ENCODE data around the gene TRIM7. TPM values are rescaled to one million over a fixed set of nuclear protein-coding genes. Genes with fewer than 3 reads are reported as not detected.

Gene TRIM7
- total and polyA plus RNA-seq, 7 donors: 10.4 to 42.6 (median 28.8) TPM

- ATAC-seq: peak; percentile 4 to 43 (median 38)
- intact Hi-C loops (cut with DNase I): no loop called here
- peak in 1 of 2 donors; percentile 68 for DNase-seq
- Histone ChIP-seq H3K27me3 (ENCODE audit: insufficient read depth in 3 of 3, low read length in 2 of 3) (no peaks in the 10 kb centered on the region), H3K36me3 (ENCODE audit: insufficient read depth in 1 of 2, low read depth in 1 of 2) (peaks cover 12 to 59% of the 10 kb centered on the region in 2 donors), H3K4me3 (peak overlapping the region; percentile 95), H3K9me3 (no peaks in the 10 kb centered on the region), H3K4me1 (peaks cover 32% of the 10 kb centered on the region), H3K27ac (peak overlapping the region; percentile 98)
- 36 to 49% (median 44%) methylated on average over 6 of the region's 6 CpGs for WGBS, 3 donors
- no peak for TF ChIP-seq CTCF (IDR thresholded peaks at IDR 0.05)
Measured at GRCh38 chr5:181241393-181241975, 36.5 kb upstream of the TRIM7 start.

- 81 to 90% (median 86%) methylated on average over 9 of the region's 9 CpGs for WGBS, 3 donors
- H3K27ac ChIP-seq: no peak overlapping the region
- DNase-seq (no peak), ATAC-seq (no peak)
- H3K4me3 ChIP-seq: no peak overlapping the region
- H3K36me3 ChIP-seq (ENCODE audit: insufficient read depth in 1 of 2, low read depth in 1 of 2): peaks cover 16 to 82% of the 10 kb centered on the region in 2 donors
- H3K4me1 ChIP-seq: peaks cover 20% of the 10 kb centered on the region
- no peak for TF ChIP-seq CTCF (IDR thresholded peaks at IDR 0.05)
- intact Hi-C loops (cut with DNase I): no loop called here
- no peaks in the 10 kb centered on the region for H3K9me3 ChIP-seq
- no peaks in the 10 kb centered on the region for H3K27me3 ChIP-seq (ENCODE audit: insufficient read depth in 3 of 3, low read length in 2 of 3)
Measured at GRCh38 chr5:181239062-181239663, 34.2 kb upstream of the TRIM7 start.

DNA sequence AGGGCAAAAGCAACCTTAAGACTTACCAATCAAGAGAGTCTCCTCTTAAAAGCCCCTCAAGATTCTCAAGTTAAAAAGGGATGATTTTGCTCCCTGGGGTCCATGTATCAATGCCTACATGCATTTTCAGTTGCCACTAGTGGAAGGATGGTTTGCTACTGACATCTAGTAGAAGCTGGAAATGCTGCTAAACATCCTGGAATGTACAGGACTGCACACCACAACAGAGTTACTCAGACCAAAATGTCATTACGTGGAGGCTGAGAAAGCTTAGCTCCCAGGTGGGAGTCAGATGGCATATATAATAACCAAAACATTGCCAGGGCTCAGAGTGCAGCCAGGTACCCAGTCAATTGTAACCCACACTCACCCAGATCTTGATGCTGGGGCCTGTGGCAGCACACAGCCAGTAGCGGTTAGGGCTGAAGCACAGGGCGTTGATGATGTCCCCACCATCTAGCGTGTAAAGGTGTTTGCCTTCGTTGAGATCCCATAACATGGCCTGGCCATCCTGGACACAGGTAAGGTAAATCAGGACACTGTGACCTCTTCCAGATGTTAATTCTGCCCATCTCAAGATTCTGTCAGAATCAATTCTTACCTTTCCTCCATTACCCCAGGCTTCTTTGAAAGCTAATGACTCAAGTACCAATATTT, 32.9 kb upstream of the TRIM7 start:
- H3K27me3 ChIP-seq (ENCODE audit: insufficient read depth in 3 of 3, low read length in 2 of 3): no peaks in the 10 kb centered on the region
- no peak overlapping the region for H3K4me3 ChIP-seq
- H3K27ac ChIP-seq: no peak overlapping the region
- TF ChIP-seq CTCF (IDR thresholded peaks at IDR 0.05): no peak
- peaks cover 19% of the 10 kb centered on the region for H3K4me1 ChIP-seq
- ATAC-seq: no peak
- WGBS, 3 donors: 86 to 89% (median 87%) methylated on average over 5 of the region's 5 CpGs
- no peak for DNase-seq
- H3K36me3 ChIP-seq (ENCODE audit: insufficient read depth in 1 of 2, low read depth in 1 of 2): peaks cover 16 to 95% of the 10 kb centered on the region in 2 donors
- intact Hi-C loops (cut with DNase I): no loop called here
- no peaks in the 10 kb centered on the region for H3K9me3 ChIP-seq

- ATAC-seq (no peak), DNase-seq (no peak)
- Histone ChIP-seq H3K36me3 (ENCODE audit: insufficient read depth in 1 of 2, low read depth in 1 of 2) (peaks cover 16 to 100% of the 10 kb centered on the region in 2 donors), H3K4me1 (peaks cover 12% of the 10 kb centered on the region), H3K27me3 (ENCODE audit: insufficient read depth in 3 of 3, low read length in 2 of 3) (no peaks in the 10 kb centered on the region), H3K4me3 (no peak overlapping the region), H3K9me3 (no peaks in the 10 kb centered on the region), H3K27ac (no peak overlapping the region)
- 80 to 87% (median 83%) methylated on average over 10 of the region's 10 CpGs for WGBS, 3 donors
- TF ChIP-seq CTCF (IDR thresholded peaks at IDR 0.05): no peak
- intact Hi-C loops (cut with DNase I): no loop called here
Measured at GRCh38 chr5:181236954-181237641, 32.1 kb upstream of the TRIM7 start.
